ENCODE measurements around the gene CHST10.

The CHST10 gene

GRCh38 chr2:100446696-100447095 lies 29.2 kb upstream of the CHST10 start:
- Histone ChIP-seq H3K36me3 (ENCODE audit: control insufficient read depth, insufficient read depth, low read length) (no peaks in the 10 kb centered on the region), H3K27me3 (replicated peaks; ENCODE audit: control insufficient read depth, insufficient read depth, low read length) (no peaks in the 10 kb centered on the region; the same call in 1 of the 2 replicates), H3K4me3 (replicated peaks; ENCODE audit: low read depth, low read length) (no peak overlapping the region)
- no peak for DNase-seq (ENCODE audit: extremely low read depth, insufficient read length)
- no peak for TF ChIP-seq CTCF (IDR thresholded peaks at IDR 0.05; ENCODE audit: insufficient read depth, low read length, poor library complexity, severe bottlenecking)

GRCh38 chr2:100437751-100438150 lies 20.3 kb upstream of the CHST10 start:
- no peaks in the 10 kb centered on the region for H3K36me3 ChIP-seq (ENCODE audit: control insufficient read depth, insufficient read depth, low read length)
- no peaks in the 10 kb centered on the region for H3K27me3 ChIP-seq (replicated peaks; ENCODE audit: control insufficient read depth, insufficient read depth, low read length)
- no peak for DNase-seq (ENCODE audit: extremely low read depth, insufficient read length)
- H3K4me3 ChIP-seq (replicated peaks; ENCODE audit: low read depth, low read length), result no peak overlapping the region
- no peak for TF ChIP-seq CTCF (IDR thresholded peaks at IDR 0.05; ENCODE audit: insufficient read depth, low read length, poor library complexity, severe bottlenecking)

GRCh38 chr2:100429726-100430125 lies 12.3 kb upstream of the CHST10 start:
- no peaks in the 10 kb centered on the region for H3K27me3 ChIP-seq (replicated peaks; ENCODE audit: control insufficient read depth, insufficient read depth, low read length)
- TF ChIP-seq CTCF (IDR thresholded peaks at IDR 0.05; ENCODE audit: insufficient read depth, low read length, poor library complexity, severe bottlenecking), result no peak
- no peak for DNase-seq (ENCODE audit: extremely low read depth, insufficient read length)
- H3K4me3 ChIP-seq (replicated peaks; ENCODE audit: low read depth, low read length), result no peak overlapping the region
- no peaks in the 10 kb centered on the region for H3K36me3 ChIP-seq (ENCODE audit: control insufficient read depth, insufficient read depth, low read length)

- H3K4me3 ChIP-seq (replicated peaks; ENCODE audit: low read depth, low read length), result no peak overlapping the region
- no peaks in the 10 kb centered on the region for H3K36me3 ChIP-seq (ENCODE audit: control insufficient read depth, insufficient read depth, low read length)
- peak; percentile 25 for DNase-seq (ENCODE audit: extremely low read depth, insufficient read length)
- peak; percentile 50 for TF ChIP-seq CTCF (IDR thresholded peaks at IDR 0.05; ENCODE audit: insufficient read depth, low read length, poor library complexity, severe bottlenecking)
- no peaks in the 10 kb centered on the region for H3K27me3 ChIP-seq (replicated peaks; ENCODE audit: control insufficient read depth, insufficient read depth, low read length)
Observed at GRCh38 chr2:100427627-100428258, 10.3 kb upstream of the CHST10 start.

- Histone ChIP-seq H3K36me3 (ENCODE audit: control insufficient read depth, insufficient read depth, low read length) (no peaks in the 10 kb centered on the region), H3K27me3 (replicated peaks; ENCODE audit: control insufficient read depth, insufficient read depth, low read length) (no peaks in the 10 kb centered on the region), H3K4me3 (replicated peaks; ENCODE audit: low read depth, low read length) (no peak overlapping the region)
- DNase-seq (ENCODE audit: extremely low read depth, insufficient read length), result no peak
- TF ChIP-seq CTCF (IDR thresholded peaks at IDR 0.05; ENCODE audit: insufficient read depth, low read length, poor library complexity, severe bottlenecking), result no peak
Observed at GRCh38 chr2:100427111-100427510, 9.6 kb upstream of the CHST10 start.

- no peak for TF ChIP-seq CTCF (IDR thresholded peaks at IDR 0.05; ENCODE audit: insufficient read depth, low read length, poor library complexity, severe bottlenecking)
- no peak for DNase-seq (ENCODE audit: extremely low read depth, insufficient read length)
- H3K36me3 ChIP-seq (ENCODE audit: control insufficient read depth, insufficient read depth, low read length), result no peaks in the 10 kb centered on the region
- no peaks in the 10 kb centered on the region for H3K27me3 ChIP-seq (replicated peaks; ENCODE audit: control insufficient read depth, insufficient read depth, low read length)
- no peak overlapping the region for H3K4me3 ChIP-seq (replicated peaks; ENCODE audit: low read depth, low read length)
Observed at GRCh38 chr2:100426384-100426720, 8.9 kb upstream of the CHST10 start.

Data from GM06990 (cell line).